C4-2B (cell line): ENCODE measurements around the gene ADORA2A.

ENCODE experiments used
- H3K27ac ChIP-seq: fragments of 450-650 bp; 2 replicates; pipeline ENCODE4 v1.5.1; 2017
- ZFX ChIP-seq: fragments of 450-650 bp; IDR thresholded peaks from 2 replicates; pipeline ENCODE4 v1.6.1; 2017
- TF ChIP-seq, protein P1 (sequence below): fragments of 450-650 bp; conservative IDR thresholded peaks from 2 replicates; pipeline ENCODE4 v1.5.1; 2017; ENCODE audit warnings: mild to moderate bottlenecking

ADORA2A gene

GRCh38 chr22:24424001-24424900 lies 3.1 kb upstream of the ADORA2A start:
- TF ChIP-seq, protein P1, sequence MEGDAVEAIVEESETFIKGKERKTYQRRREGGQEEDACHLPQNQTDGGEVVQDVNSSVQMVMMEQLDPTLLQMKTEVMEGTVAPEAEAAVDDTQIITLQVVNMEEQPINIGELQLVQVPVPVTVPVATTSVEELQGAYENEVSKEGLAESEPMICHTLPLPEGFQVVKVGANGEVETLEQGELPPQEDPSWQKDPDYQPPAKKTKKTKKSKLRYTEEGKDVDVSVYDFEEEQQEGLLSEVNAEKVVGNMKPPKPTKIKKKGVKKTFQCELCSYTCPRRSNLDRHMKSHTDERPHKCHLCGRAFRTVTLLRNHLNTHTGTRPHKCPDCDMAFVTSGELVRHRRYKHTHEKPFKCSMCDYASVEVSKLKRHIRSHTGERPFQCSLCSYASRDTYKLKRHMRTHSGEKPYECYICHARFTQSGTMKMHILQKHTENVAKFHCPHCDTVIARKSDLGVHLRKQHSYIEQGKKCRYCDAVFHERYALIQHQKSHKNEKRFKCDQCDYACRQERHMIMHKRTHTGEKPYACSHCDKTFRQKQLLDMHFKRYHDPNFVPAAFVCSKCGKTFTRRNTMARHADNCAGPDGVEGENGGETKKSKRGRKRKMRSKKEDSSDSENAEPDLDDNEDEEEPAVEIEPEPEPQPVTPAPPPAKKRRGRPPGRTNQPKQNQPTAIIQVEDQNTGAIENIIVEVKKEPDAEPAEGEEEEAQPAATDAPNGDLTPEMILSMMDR, result no peak; the same call in 1 of the 2 replicates
- TF ChIP-seq ZFX, result no peak
- no peak overlapping the region for H3K27ac ChIP-seq

DNA sequence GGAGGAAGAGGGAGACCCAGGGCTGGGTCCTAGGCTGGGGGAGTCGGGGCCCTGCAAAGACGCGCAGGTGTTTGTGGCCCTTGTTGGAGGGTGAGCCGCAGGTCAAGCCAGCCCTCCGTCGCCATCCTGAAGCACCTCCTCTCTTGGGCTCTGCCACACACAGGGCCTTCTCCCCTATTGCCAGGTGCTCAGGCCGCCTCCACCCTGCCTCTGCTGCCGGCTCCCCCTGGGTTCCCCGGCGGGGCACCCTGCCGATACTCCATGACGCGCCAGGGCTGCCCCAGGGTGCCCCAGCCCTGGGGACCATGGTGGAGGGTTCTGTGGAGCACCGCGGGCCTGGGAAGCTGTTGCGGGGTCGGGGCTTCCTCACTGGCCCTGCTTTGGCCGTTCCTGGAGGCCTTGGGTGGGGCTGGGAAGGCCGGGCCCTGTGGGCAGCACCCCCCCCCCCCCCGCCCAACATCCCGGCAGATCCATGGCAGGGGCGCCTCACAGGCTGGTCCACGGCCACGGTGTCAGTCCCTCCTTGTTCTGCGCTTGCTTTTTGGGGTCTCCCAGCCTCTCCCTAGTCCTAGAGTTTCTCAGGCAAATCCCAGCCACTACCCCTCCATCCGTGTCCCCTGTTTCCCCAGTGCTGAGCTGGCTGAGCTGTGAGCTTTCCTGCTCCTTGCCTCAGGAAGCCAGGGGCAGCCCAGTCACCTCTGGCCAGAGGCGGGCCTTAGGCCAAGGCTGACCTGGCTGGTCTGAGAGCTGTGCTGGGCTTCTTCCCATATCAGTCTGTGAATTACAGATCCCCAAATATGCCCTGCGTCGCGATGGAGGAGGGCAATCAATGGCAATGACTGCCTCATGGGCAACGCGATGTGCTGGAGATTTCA lies 2.3 kb upstream of the ADORA2A start:
- no peak overlapping the region for H3K27ac ChIP-seq
- no peak for TF ChIP-seq ZFX
- TF ChIP-seq, protein P1, result no peak

DNA sequence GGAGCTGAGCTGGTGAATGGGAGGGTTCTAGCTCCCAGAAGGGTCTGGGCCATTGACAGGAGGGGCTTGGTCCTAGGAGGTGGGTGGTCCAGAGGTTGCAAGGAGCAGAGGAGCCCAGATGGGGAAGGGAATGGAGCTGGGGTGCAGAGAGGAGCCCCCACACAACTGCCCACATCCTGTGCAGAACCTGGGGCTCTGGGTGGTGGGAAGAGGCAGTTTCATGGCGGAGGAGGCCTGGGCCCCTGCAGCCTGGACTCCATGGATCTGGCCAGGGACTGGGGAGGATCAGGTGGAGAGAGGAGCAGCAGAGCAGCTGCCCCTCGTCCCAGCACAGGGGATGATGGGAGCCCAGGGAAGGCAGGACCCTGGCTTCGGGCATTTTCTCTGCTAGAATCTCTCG lies 963 bp upstream of the ADORA2A start:
- no peak overlapping the region for H3K27ac ChIP-seq
- no peak for TF ChIP-seq ZFX
- TF ChIP-seq, protein P1, result no peak

- no peak for TF ChIP-seq ZFX
- TF ChIP-seq, protein P1, result no peak
- no peak overlapping the region for H3K27ac ChIP-seq
Measured at GRCh38 chr22:24426851-24427499, 424 bp upstream of the ADORA2A start.

DNA sequence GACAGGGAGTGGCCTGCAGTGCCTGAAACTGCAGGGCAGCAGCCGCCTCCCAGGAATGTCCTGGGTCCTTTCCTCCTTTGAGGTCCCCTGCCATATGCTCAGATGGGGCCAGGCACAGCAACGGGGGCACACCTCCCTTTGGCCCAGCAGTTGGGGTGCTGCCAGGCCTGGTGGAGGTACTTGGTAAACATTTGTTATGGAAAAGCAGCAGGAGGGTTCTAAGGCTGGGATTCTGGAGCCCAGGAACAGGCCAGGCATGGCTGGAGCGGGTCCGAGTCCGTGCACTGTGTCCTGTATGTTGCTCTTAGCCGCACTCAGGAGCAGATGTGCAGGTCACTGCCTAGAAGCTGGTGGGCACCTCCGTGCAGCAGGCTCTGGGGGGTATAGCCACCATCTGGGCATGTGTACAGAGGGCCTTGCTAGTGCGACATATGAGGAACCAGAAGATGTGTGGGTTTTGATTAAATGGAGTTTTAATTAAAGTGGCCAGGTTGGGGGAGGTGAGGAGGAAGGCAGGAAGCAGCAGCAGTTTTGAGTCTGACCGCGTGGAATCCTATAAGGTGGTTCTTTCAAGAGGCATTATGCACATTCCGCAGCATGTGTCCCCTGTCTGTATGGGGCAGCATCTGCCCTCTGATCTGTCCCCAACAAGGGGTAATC lies 1.5 kb downstream of the ADORA2A start:
- TF ChIP-seq, protein P1, result no peak
- TF ChIP-seq ZFX, result no peak
- no peak overlapping the region for H3K27ac ChIP-seq

DNA sequence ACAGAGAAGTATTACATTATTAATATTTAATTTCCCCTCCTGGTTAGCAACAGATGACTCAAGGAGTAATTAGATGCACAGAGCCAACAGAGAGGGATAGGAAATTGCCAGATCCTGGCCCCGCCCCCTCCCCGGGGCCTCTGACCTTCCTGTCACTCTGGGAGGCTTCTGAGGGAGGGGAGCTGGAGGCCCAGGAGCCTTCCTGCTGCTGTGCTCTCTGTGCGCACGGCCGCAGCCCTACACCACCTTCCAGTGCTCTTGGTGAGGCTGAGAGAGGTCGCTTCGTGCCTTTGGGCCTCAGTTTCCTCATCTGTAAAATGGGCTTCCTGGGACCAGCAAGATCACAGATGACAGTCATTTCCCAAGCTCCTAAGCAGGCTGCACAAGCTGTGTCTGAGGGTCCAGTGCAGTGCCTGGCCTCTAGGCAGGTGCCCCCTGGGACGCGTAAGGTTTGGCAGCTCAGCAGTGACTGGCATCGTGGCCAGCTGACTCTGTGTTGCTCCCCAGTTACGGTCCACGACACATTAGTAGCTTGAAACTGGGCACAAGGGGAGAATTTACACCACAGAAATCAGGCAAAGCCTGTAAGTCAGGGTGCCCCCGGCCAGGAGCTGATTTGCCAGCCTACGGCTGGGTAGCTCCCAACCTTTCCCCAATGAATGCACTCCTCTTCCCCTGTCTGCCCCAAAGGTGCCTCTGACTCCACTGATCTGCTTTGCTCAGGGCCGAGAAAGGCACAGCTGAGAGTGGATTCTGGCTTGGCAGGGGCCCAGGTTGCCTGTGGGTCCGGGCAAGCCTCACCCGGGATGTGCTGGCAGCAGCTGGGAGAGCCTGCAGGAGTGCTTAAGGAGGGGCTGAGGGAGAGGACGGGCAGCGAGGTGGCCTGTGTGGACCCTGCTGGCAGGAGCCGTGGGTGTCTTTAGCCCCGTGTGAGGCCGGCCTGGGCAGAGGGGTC lies 2.3 kb downstream of the ADORA2A start:
- TF ChIP-seq, protein P1, result no peak
- TF ChIP-seq ZFX, result no peak
- no peak overlapping the region for H3K27ac ChIP-seq
